ENCODE results near the gene JOSD1.

GRCh38 chr22:38732251-38732815, 31.6 kb upstream of the JOSD1 start:
- TF ChIP-seq CTCF (conservative IDR thresholded peaks at IDR 0.05 in 1 of 2, IDR thresholded peaks at IDR 0.05 in 1 of 2; ENCODE audit: low read depth in 1 of 2, low read length in 2 of 2) (no peak), EZH2 (IDR thresholded peaks at IDR 0.05; ENCODE audit: low read length, missing control alignments) (no peak)
